ENCODE results near the gene ITM2A.

Gene ITM2A

DNA sequence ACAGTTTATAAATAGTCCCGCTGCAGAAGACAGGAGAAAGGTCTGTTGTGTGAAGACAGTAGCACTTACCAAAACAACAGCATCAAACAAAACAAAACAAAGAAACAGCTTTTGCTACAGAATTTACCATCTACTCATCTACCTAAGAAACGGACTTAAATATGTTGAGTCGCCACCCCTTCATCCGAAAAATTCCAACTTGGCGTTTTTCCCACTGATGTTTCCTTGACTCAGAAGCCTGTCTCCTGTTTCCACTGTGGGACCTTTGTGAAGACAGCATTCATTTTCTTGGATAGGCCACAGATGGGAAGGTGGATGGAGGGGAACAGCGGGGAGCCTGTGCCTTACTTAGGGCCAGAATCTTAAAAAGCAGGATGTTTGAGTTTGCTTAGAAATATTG is 1.3 kb upstream of the ITM2A start:
- H4K8ac ChIP-seq (ENCODE audit: low read depth, low read length) = no peak overlapping the region
- H3K79me1 ChIP-seq (ENCODE audit: low read length) = peaks cover 1% of the 10 kb centered on the region
- no peak overlapping the region for H3K23ac ChIP-seq (ENCODE audit: low read length)
- no peak overlapping the region for H2BK5ac ChIP-seq (ENCODE audit: low read depth, low read length, poor library complexity)
- H4K91ac ChIP-seq (ENCODE audit: low read depth, low read length) = no peak overlapping the region
- H3K4me3 ChIP-seq (ENCODE audit: low read depth, low read length) = no peak overlapping the region
- H3K9ac ChIP-seq (ENCODE audit: low read length) = no peak overlapping the region
- H3K9me3 ChIP-seq (ENCODE audit: insufficient read depth, low read depth, low read length) = no peaks in the 10 kb centered on the region
- no peaks in the 10 kb centered on the region for H3K27me3 ChIP-seq (ENCODE audit: insufficient read depth, low read length)
- no peaks in the 10 kb centered on the region for H3K79me2 ChIP-seq (ENCODE audit: control insufficient read depth, insufficient read depth, low read length, poor library complexity)
- no peak overlapping the region for H2AFZ ChIP-seq (ENCODE audit: insufficient read depth, low read length, poor library complexity)
- H2AK5ac ChIP-seq (ENCODE audit: low read length) = no peak overlapping the region
- H2BK12ac ChIP-seq (ENCODE audit: low read length) = no peak overlapping the region
- H2BK120ac ChIP-seq (ENCODE audit: insufficient read depth, low read length, poor library complexity) = no peak overlapping the region
- H3K4ac ChIP-seq (ENCODE audit: low read depth, low read length) = no peak overlapping the region
- no peak overlapping the region for H3K14ac ChIP-seq (ENCODE audit: low read length)
- H3K4me1 ChIP-seq (ENCODE audit: control insufficient read depth in 1 of 2, insufficient read depth in 2 of 2, low read length in 2 of 2) = no peaks in the 10 kb centered on the region
- no peak overlapping the region for H3K18ac ChIP-seq (ENCODE audit: low read length)
- no peak overlapping the region for H3K4me2 ChIP-seq (ENCODE audit: low read length)
- WGBS (ENCODE audit: extremely low coverage, insufficient coverage, insufficient read length) = no CpG with 5 or more reads among the region's 6 CpGs
- no peak overlapping the region for H3K27ac ChIP-seq (ENCODE audit: low read depth, low read length)
- no peak overlapping the region for H4K12ac ChIP-seq (ENCODE audit: low read depth, low read length)
- no peaks in the 10 kb centered on the region for H3K36me3 ChIP-seq (ENCODE audit: control insufficient read depth in 1 of 2, insufficient read depth in 2 of 2, low read length in 2 of 2)
- no peak for DNase-seq

- no peak for DNase-seq
- H4K8ac ChIP-seq (ENCODE audit: low read depth, low read length) = no peak overlapping the region
These were observed 773 bp upstream of the ITM2A start for GRCh38 chrX:79367907-79368306.

DNA sequence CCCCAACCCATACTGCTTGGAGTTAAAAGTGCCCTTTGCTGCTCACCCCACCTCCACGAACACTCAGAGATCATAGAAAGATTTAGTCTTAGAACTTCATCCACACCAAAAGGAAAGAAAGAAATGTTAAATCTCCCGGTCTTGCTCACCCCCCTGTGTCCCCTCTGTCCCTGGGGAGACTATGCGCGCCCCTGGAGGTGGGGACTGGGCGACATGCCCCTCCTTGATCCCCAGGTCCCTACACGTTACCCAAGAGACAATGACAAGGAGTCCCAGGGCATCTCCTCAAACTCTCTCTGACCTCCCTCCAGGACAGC is 620 bp downstream of the ITM2A start:
- no peaks in the 10 kb centered on the region for H3K79me2 ChIP-seq (ENCODE audit: control insufficient read depth, insufficient read depth, low read length, poor library complexity)
- H3K4me1 ChIP-seq (ENCODE audit: control insufficient read depth in 1 of 2, insufficient read depth in 2 of 2, low read length in 2 of 2) = no peaks in the 10 kb centered on the region
- H2AK5ac ChIP-seq (ENCODE audit: low read length) = no peak overlapping the region
- H3K4ac ChIP-seq (ENCODE audit: low read depth, low read length) = no peak overlapping the region
- H3K23ac ChIP-seq (ENCODE audit: low read length) = no peak overlapping the region
- no peak overlapping the region for H2BK12ac ChIP-seq (ENCODE audit: low read length)
- H2BK5ac ChIP-seq (ENCODE audit: low read depth, low read length, poor library complexity) = no peak overlapping the region
- peak overlapping the region; percentile 88 for H3K4me2 ChIP-seq (ENCODE audit: low read length)
- WGBS (ENCODE audit: extremely low coverage, insufficient coverage, insufficient read length) = no CpG with 5 or more reads among the region's 6 CpGs
- peak overlapping the region; percentile 78 for H2AFZ ChIP-seq (ENCODE audit: insufficient read depth, low read length, poor library complexity)
- no peaks in the 10 kb centered on the region for H3K9me3 ChIP-seq (ENCODE audit: insufficient read depth, low read depth, low read length)
- H3K36me3 ChIP-seq (ENCODE audit: control insufficient read depth in 1 of 2, insufficient read depth in 2 of 2, low read length in 2 of 2) = no peaks in the 10 kb centered on the region
- peak overlapping the region; percentile 60 for H3K4me3 ChIP-seq (ENCODE audit: low read depth, low read length)
- no peak for DNase-seq
- H3K27me3 ChIP-seq (ENCODE audit: insufficient read depth, low read length) = no peaks in the 10 kb centered on the region
- H4K8ac ChIP-seq (ENCODE audit: low read depth, low read length) = no peak overlapping the region
- H3K79me1 ChIP-seq (ENCODE audit: low read length) = peaks cover 1% of the 10 kb centered on the region
- no peak overlapping the region for H4K91ac ChIP-seq (ENCODE audit: low read depth, low read length)
- no peak overlapping the region for H2BK120ac ChIP-seq (ENCODE audit: insufficient read depth, low read length, poor library complexity)
- no peak overlapping the region for H3K18ac ChIP-seq (ENCODE audit: low read length)
- H3K27ac ChIP-seq (ENCODE audit: low read depth, low read length) = no peak overlapping the region
- no peak overlapping the region for H3K9ac ChIP-seq (ENCODE audit: low read length)
- no peak overlapping the region for H3K14ac ChIP-seq (ENCODE audit: low read length)
- H4K12ac ChIP-seq (ENCODE audit: low read depth, low read length) = no peak overlapping the region

More at GRCh38 chrX:79367907-79368306, 773 bp upstream of the ITM2A start:
- no CpG with 5 or more reads among the region's 3 CpGs for WGBS (ENCODE audit: extremely low coverage, insufficient coverage, insufficient read length)
- no peak overlapping the region for H3K4me2 ChIP-seq (ENCODE audit: low read length)
- H4K91ac ChIP-seq (ENCODE audit: low read depth, low read length) = no peak overlapping the region
- H3K18ac ChIP-seq (ENCODE audit: low read length) = no peak overlapping the region
- no peaks in the 10 kb centered on the region for H3K9me3 ChIP-seq (ENCODE audit: insufficient read depth, low read depth, low read length)
- H3K4me1 ChIP-seq (ENCODE audit: control insufficient read depth in 1 of 2, insufficient read depth in 2 of 2, low read length in 2 of 2) = no peaks in the 10 kb centered on the region
- no peak overlapping the region for H3K23ac ChIP-seq (ENCODE audit: low read length)
- H3K27me3 ChIP-seq (ENCODE audit: insufficient read depth, low read length) = no peaks in the 10 kb centered on the region
- H3K9ac ChIP-seq (ENCODE audit: low read length) = no peak overlapping the region
- no peak overlapping the region for H2AFZ ChIP-seq (ENCODE audit: insufficient read depth, low read length, poor library complexity)
- H3K79me2 ChIP-seq (ENCODE audit: control insufficient read depth, insufficient read depth, low read length, poor library complexity) = no peaks in the 10 kb centered on the region
- H3K36me3 ChIP-seq (ENCODE audit: control insufficient read depth in 1 of 2, insufficient read depth in 2 of 2, low read length in 2 of 2) = no peaks in the 10 kb centered on the region
- H4K12ac ChIP-seq (ENCODE audit: low read depth, low read length) = no peak overlapping the region
- H3K4ac ChIP-seq (ENCODE audit: low read depth, low read length) = no peak overlapping the region
- H3K79me1 ChIP-seq (ENCODE audit: low read length) = peaks cover 1% of the 10 kb centered on the region
- no peak overlapping the region for H3K4me3 ChIP-seq (ENCODE audit: low read depth, low read length)
- H2AK5ac ChIP-seq (ENCODE audit: low read length) = no peak overlapping the region
- no peak overlapping the region for H2BK5ac ChIP-seq (ENCODE audit: low read depth, low read length, poor library complexity)
- H3K27ac ChIP-seq (ENCODE audit: low read depth, low read length) = no peak overlapping the region
- no peak overlapping the region for H2BK120ac ChIP-seq (ENCODE audit: insufficient read depth, low read length, poor library complexity)
- no peak overlapping the region for H2BK12ac ChIP-seq (ENCODE audit: low read length)
- no peak overlapping the region for H3K14ac ChIP-seq (ENCODE audit: low read length)

GRCh38 chrX:79365591-79365990 is 1.5 kb downstream of the ITM2A start:
- Histone ChIP-seq H2AFZ (ENCODE audit: insufficient read depth, low read length, poor library complexity) (no peak overlapping the region), H3K79me1 (ENCODE audit: low read length) (peaks cover 1% of the 10 kb centered on the region), H2BK120ac (ENCODE audit: insufficient read depth, low read length, poor library complexity) (no peak overlapping the region), H4K91ac (ENCODE audit: low read depth, low read length) (no peak overlapping the region), H3K9ac (ENCODE audit: low read length) (no peak overlapping the region), H3K4me2 (ENCODE audit: low read length) (no peak overlapping the region), H3K4ac (ENCODE audit: low read depth, low read length) (no peak overlapping the region), H3K36me3 (ENCODE audit: control insufficient read depth in 1 of 2, insufficient read depth in 2 of 2, low read length in 2 of 2) (no peaks in the 10 kb centered on the region), H3K79me2 (ENCODE audit: control insufficient read depth, insufficient read depth, low read length, poor library complexity) (no peaks in the 10 kb centered on the region), H4K8ac (ENCODE audit: low read depth, low read length) (no peak overlapping the region), H4K12ac (ENCODE audit: low read depth, low read length) (no peak overlapping the region), H3K4me1 (ENCODE audit: control insufficient read depth in 1 of 2, insufficient read depth in 2 of 2, low read length in 2 of 2) (no peaks in the 10 kb centered on the region), H3K23ac (ENCODE audit: low read length) (no peak overlapping the region), H2BK12ac (ENCODE audit: low read length) (no peak overlapping the region), H3K27ac (ENCODE audit: low read depth, low read length) (no peak overlapping the region), H3K27me3 (ENCODE audit: insufficient read depth, low read length) (no peaks in the 10 kb centered on the region), H2AK5ac (ENCODE audit: low read length) (no peak overlapping the region), H3K9me3 (ENCODE audit: insufficient read depth, low read depth, low read length) (no peaks in the 10 kb centered on the region), H3K4me3 (ENCODE audit: low read depth, low read length) (no peak overlapping the region), H3K18ac (ENCODE audit: low read length) (no peak overlapping the region), H3K14ac (ENCODE audit: low read length) (no peak overlapping the region), H2BK5ac (ENCODE audit: low read depth, low read length, poor library complexity) (no peak overlapping the region)
- no peak for DNase-seq
- WGBS (ENCODE audit: extremely low coverage, insufficient coverage, insufficient read length) = no CpG with 5 or more reads among the region's 1 CpG

Data from trophoblast cell (in vitro differentiated cells and primary cell).